ENCODE measurements around the gene PHKA2.
"Not testable (repeated sequence)": the region's sequence is repeated elsewhere in the genome, so short reads cannot be mapped to it uniquely, and the experiment has no call there.

The PHKA2 gene

GRCh38 chrX:18872621-18873020 is 111.3 kb downstream of the PHKA2 start:
- no peak for DNase-seq (ENCODE audit: low read depth, low spot score)

GRCh38 chrX:18871970-18872369 is 111.9 kb downstream of the PHKA2 start:
- DNase-seq (ENCODE audit: low read depth, low spot score) = no peak

- DNase-seq (ENCODE audit: low read depth, low spot score) = no peak
Measured at GRCh38 chrX:18871161-18871890, 112.6 kb downstream of the PHKA2 start.

- DNase-seq (ENCODE audit: low read depth, low spot score) = no peak
Measured at GRCh38 chrX:18864390-18864920, 119.5 kb downstream of the PHKA2 start.

- no peak for DNase-seq (ENCODE audit: low read depth, low spot score)
Measured at GRCh38 chrX:18861511-18861910, 122.4 kb downstream of the PHKA2 start.

- no peak for DNase-seq (ENCODE audit: low read depth, low spot score)
Measured at GRCh38 chrX:18856645-18856997, 127.3 kb downstream of the PHKA2 start.

- DNase-seq (ENCODE audit: low read depth, low spot score) = no peak
Measured at GRCh38 chrX:18855919-18856644, 127.8 kb downstream of the PHKA2 start.

GRCh38 chrX:18847901-18848300 is 136.0 kb downstream of the PHKA2 start:
- DNase-seq (ENCODE audit: low read depth, low spot score) = not testable (repeated sequence)

Measured in iPS DF 19.7 (cell line).